ENCODE measurements around the gene BCL10.

Gene BCL10

GRCh38 chr1:85237613-85238012 lies 38.8 kb downstream of the BCL10 start (continued):
- no peak for TF ChIP-seq CTCF (tag by site-specific recombination; IDR thresholded peaks at IDR 0.05)
- no peak for TF ChIP-seq ZNF626 (tag by site-specific recombination; IDR thresholded peaks at IDR 0.05)

GRCh38 chr1:85230305-85230977 lies 46.0 kb downstream of the BCL10 start:
- H3K4me3 ChIP-seq (ENCODE audit: low read depth, low read length), result no peak overlapping the region
- TF ChIP-seq ZNF704 (tag by site-specific recombination; IDR thresholded peaks at IDR 0.05), result no peak
- TF ChIP-seq GLIS2 (tag by site-specific recombination; IDR thresholded peaks at IDR 0.05), result no peak
- TF ChIP-seq ZNF670 (tag by site-specific recombination; IDR thresholded peaks at IDR 0.05; ENCODE audit: low read depth), result no peak
- TF ChIP-seq ZBTB48 (tag by site-specific recombination; IDR thresholded peaks at IDR 0.05), result no peak
- no peak for TF ChIP-seq ZNF600 (tag by site-specific recombination; IDR thresholded peaks at IDR 0.05)
- TF ChIP-seq KLF7 (tag by site-specific recombination; IDR thresholded peaks at IDR 0.05; ENCODE audit: borderline replicate concordance), result no peak
- TF ChIP-seq ZNF701 (tag by site-specific recombination; IDR thresholded peaks at IDR 0.05), result no peak
- H3K4me1 ChIP-seq (ENCODE audit: control insufficient read depth, insufficient read depth, low read length), result peaks cover 4% of the 10 kb centered on the region
- H3K36me3 ChIP-seq (ENCODE audit: control insufficient read depth in 2 of 2, insufficient read depth in 1 of 2, low read length in 2 of 2), result no peaks in the 10 kb centered on the region
- H3K27ac ChIP-seq (ENCODE audit: extremely low read depth, low read depth, low read length), result no peak overlapping the region
- CTCF ChIA-PET, result interaction anchor here (0.6 to 4.6 kb wide), 10 partner anchors 10 to 286 kb away, joined by 3 to 18 read pairs (median 4); no protein-coding TSS in a partner anchor
- no peaks in the 10 kb centered on the region for H3K9me3 ChIP-seq (ENCODE audit: control insufficient read depth, insufficient read depth, low read depth, low read length)
- POLR2A ChIA-PET, result no interaction called here

- Histone ChIP-seq H3K27ac (ENCODE audit: extremely low read depth, low read depth, low read length) (no peak overlapping the region), H3K36me3 (ENCODE audit: control insufficient read depth in 2 of 2, insufficient read depth in 1 of 2, low read length in 2 of 2) (no peaks in the 10 kb centered on the region), H3K9me3 (ENCODE audit: control insufficient read depth, insufficient read depth, low read depth, low read length) (no peaks in the 10 kb centered on the region), H3K4me3 (ENCODE audit: low read depth, low read length) (no peak overlapping the region), H3K4me1 (ENCODE audit: control insufficient read depth, insufficient read depth, low read length) (peaks cover 8% of the 10 kb centered on the region)
- ChIA-PET POLR2A (no interaction called here), CTCF (interaction anchor here (0.7 to 4.6 kb wide), 6 partner anchors 14 to 285 kb away, joined by 3 to 18 read pairs (median 6); no protein-coding TSS in a partner anchor)
- TF ChIP-seq ZNF335 (tag by site-specific recombination; conservative IDR thresholded peaks at IDR 0.05) (peak; percentile 56), MYNN (tag by site-specific recombination; IDR thresholded peaks at IDR 0.05; ENCODE audit: borderline replicate concordance) (no peak), ZNF18 (tag by site-specific recombination; IDR thresholded peaks at IDR 0.05) (peak; percentile 94), SP7 (tag by site-specific recombination; IDR thresholded peaks at IDR 0.05) (0 out of 2 replicates have a peak, but pooled peaks have one; percentile 11), GLIS1 (tag by site-specific recombination; IDR thresholded peaks at IDR 0.05) (peak; percentile 54; the same call in 1 of the 2 replicates), WT1 (tag by site-specific recombination; IDR thresholded peaks at IDR 0.05) (peak; percentile 65; the same call in 1 of the 2 replicates), MZF1 (tag by site-specific recombination; IDR thresholded peaks at IDR 0.05; ENCODE audit: borderline replicate concordance) (peak; percentile 51; the same call in 1 of the 2 replicates), ZNF610 (tag by site-specific recombination; IDR thresholded peaks at IDR 0.05; ENCODE audit: borderline replicate concordance) (peak; percentile 100), ZNF362 (tag by site-specific recombination; IDR thresholded peaks at IDR 0.05) (peak; percentile 86; the same call in 1 of the 2 replicates), ZEB2 (tag by site-specific recombination; IDR thresholded peaks at IDR 0.05) (no peak), ZNF501 (tag by site-specific recombination; IDR thresholded peaks at IDR 0.05) (0 out of 2 replicates have a peak, but pooled peaks have one; percentile 20), ZNF548 (tag by site-specific recombination; IDR thresholded peaks at IDR 0.05) (no peak)
These were observed 46.8 kb downstream of the BCL10 start for GRCh38 chr1:85229574-85230097.
